Raji (cell line): ENCODE results near the gene ABLIM3.

Experiments used
- POLR2A ChIP-seq: IDR thresholded peaks from 2 replicates; pipeline ENCODE4 v1.6.1; 2011; ENCODE audit warnings: low read depth, low read length, control low read depth; ENCODE audit not compliant: insufficient read depth

ABLIM3 gene

DNA sequence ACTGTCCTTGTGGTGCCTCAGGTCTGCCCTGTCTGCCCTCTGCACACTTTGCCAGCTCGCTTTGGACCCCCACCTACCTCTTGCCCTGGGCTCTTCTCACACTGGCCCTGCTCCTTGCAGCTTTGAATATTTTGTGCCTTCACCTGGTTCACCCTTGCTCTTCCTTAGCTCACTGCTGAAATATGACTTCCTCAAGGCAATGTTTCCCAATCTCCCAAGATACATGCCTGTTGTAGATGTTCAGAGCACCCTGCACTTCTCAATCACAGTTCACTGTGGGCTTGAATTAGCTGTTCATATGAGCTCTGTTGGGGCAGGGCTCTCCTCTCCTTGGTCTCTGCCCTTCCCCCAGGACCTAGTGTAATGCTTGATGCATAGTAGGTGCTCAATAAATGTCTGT, 138.4 kb downstream of the ABLIM3 start:
- no peak for TF ChIP-seq POLR2A

DNA sequence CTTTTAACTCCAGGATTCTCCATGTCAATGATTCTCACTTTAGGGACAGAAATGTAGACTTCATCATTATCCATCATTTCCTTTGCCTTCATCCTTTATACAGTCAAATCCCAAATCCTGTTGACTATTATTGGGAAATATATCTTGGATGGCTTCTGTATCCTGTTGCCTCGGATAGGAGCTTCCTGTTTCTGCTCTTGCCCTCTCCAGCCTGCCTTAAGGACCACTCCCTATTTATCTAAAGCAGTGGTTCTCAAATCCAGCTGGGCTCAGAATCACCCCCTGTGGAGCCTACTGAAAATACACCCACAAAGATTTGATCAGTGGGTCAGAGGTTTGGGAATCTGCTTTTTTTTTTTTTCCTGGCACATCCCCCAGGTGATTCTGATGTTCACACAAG, 138.8 kb downstream of the ABLIM3 start:
- no peak for TF ChIP-seq POLR2A

DNA sequence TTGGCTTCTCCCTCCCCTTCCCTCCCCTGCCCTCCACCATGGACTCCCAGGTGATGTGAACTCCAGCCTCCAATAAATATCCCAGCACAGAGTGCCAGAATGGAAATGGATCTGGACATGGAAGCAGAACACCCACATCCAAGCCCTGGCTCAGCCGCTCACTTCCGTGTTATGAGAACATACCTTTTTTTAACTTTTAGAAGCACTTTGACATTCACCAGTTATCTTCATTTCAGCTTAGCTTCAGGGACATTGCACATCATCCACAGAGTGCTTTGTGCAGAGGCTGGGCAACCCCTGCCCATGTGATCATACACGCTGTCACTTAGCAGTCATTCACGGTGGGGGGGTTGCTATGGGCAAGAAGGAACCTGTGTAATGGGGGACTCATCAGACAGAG, 139.5 kb downstream of the ABLIM3 start:
- TF ChIP-seq POLR2A = no peak

DNA sequence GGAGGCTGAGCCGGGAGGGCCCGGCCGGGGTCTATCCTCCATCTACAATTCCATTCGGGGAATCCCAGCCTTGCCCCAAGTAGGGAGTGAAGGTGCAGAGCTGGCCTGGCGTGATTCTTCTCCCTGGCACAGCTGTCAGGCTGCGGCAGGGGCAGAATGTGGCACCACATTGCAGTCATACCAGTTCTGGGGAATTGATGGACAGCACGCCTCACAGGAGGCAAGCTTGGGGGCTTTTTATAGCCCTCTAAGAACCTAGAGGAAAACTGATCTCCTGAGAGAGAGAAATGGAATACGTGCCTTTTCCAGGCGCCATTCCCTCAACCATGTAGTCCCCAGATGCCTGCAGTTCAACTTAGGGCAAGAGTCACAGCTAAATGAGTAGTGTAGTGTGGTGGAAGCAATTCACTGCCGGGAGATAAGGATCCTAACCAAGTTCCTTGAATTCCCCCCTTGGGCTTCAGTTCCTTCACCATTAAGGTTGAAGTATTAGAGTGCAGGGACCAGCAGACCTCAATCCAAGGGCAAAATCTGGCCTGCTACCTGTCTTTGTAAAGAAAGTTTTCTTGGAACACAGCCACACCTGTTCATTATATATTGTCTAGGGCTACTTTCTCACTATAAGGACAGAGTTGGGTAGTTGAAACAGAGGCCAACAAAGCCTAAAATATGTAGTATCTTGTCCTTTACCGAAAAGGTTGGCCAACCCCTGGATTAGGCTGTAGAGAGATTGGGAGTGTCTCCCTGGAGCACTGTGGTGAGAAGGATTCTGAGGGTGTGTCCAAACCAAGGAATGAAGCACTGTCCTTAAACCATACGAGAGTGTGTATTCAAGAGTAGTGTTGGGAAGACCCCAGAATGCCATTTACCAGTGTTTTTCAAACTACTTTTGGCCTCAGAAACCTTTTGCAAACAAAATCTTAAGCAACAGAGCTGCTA, 141.0 kb downstream of the ABLIM3 start:
- no peak for TF ChIP-seq POLR2A

DNA sequence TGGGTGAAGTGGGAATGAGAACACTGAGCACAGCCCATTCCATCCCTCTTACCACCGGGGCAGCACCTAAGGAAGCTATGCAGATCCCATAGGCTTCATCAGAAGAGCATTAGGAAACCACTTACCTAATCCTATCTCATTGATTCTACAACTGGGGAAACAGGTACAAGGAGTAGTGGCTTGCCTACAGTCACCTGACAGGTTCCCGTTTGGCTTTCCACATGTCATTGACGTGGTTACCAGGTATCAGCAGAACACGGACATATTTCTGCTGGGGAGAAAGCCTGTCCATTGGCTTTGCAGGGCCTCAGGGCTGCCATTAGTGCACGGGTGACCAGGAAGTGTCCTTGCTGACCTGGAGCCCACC, 141.7 kb downstream of the ABLIM3 start:
- no peak for TF ChIP-seq POLR2A

DNA sequence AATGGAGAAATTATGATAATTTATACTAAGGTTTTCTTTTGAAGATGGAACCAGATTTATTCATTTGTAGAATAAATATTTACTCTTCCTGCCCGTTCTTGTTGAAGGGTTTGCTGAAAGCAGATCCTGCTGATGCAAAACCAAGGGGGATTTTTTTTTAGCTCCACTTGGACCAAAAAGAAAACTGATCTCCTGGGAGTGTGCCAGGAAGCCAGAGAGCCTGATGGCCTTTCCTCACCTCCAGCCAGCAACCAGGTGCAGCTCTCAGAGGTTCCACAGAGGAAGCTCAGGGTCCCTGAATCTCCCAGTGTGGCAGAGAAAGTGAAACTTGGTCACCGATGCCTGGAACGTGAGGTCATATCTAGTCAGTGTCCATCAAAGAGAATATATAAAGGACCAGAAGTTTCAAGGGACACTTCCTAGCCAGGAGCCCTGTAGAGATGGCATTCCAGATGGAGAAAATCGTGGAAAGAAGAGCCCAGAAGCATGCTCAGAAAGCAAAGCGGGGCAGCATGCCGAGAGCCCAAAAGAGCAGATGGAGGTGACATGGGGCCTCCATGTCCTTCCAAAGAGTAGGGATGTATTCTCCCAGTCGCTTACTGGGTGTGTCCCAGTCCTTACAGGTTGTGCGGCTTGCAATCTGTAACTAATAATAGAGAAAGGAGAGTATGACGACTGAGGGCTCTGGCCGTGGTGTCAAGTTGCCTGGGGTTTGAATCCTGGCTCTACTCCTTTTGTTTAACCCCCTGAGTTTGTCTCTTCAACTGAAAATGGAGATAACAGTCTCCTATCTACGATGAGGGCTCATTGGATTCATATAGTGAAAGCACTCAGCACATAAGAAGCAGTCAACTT, 142.6 kb downstream of the ABLIM3 start:
- no peak for TF ChIP-seq POLR2A

DNA sequence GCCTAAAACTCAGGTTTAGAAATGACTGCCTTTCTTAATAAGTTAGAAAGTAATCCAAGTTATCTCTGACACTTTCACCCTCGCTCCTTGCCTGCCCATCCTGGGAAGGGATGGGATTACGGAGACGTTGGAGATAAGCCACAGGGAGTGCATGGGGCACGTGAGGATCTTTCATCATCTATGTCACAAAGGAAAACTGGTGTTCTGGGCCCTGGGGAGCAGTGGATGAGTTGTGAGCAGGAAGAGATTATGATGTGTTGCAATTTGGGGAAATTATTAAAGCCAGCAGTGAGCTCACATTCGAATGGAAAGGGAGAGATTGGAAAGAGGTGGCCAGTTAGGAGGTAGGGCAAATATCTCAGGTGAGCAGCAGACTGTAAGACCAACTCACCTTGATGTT, 143.2 kb downstream of the ABLIM3 start:
- TF ChIP-seq POLR2A = no peak

DNA sequence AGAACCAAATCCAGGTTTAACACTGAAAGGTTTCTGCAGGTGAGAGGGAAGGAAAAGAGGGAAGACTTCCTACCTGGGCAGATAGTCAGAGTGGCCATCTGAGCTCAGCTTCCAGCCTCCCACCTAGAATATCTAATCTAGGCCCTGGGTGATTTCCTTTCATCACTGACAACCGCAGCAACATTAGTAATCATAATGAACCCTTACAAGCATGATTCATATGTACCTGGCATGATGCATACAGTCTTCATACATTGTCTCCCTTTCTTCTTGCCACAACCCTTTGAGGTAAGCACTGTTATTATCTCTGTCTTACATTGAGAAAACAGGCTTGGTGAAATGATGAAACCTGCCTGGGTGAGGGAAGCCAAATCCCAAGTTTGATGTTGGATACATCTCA, 143.9 kb downstream of the ABLIM3 start:
- TF ChIP-seq POLR2A = no peak

DNA sequence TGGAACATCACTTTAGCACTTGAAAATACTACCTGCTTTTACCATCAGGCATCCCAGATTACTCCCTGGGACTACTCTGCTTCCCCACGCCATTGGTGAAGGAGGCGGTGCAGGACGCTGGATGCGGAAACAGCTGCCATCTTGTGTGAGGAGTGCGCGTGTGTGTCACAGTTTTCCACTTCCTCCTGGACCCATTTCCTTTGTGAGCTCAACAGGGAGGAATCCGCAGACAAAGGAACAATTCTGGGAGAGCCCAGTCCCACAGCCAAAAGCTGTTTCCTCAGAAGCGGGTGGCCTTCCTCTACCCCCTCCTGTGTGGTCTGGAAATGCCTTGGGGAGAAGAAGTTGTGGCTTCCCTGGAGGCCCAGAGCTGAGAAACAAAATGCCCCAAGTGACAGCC, 147.1 kb downstream of the ABLIM3 start:
- no peak for TF ChIP-seq POLR2A

DNA sequence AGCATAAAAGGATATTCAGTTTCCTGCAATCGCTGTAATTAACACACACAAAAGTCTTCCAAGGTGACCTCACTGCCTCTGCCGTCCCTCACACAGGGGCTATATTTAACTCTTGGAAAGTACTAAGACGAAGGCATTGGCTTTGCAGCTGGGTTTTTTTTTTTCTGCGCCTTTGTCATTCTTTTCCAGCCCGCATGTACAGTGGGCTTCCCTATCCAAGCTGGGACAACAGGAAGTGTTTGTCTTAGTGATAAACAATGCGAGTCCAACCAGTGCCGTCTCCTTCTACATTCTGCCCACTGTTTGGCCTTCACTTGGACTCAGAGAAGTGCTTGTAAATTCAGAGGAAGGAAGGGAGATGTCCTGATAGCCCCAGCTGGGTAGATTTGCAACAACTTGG, 148.0 kb downstream of the ABLIM3 start:
- TF ChIP-seq POLR2A = no peak

DNA sequence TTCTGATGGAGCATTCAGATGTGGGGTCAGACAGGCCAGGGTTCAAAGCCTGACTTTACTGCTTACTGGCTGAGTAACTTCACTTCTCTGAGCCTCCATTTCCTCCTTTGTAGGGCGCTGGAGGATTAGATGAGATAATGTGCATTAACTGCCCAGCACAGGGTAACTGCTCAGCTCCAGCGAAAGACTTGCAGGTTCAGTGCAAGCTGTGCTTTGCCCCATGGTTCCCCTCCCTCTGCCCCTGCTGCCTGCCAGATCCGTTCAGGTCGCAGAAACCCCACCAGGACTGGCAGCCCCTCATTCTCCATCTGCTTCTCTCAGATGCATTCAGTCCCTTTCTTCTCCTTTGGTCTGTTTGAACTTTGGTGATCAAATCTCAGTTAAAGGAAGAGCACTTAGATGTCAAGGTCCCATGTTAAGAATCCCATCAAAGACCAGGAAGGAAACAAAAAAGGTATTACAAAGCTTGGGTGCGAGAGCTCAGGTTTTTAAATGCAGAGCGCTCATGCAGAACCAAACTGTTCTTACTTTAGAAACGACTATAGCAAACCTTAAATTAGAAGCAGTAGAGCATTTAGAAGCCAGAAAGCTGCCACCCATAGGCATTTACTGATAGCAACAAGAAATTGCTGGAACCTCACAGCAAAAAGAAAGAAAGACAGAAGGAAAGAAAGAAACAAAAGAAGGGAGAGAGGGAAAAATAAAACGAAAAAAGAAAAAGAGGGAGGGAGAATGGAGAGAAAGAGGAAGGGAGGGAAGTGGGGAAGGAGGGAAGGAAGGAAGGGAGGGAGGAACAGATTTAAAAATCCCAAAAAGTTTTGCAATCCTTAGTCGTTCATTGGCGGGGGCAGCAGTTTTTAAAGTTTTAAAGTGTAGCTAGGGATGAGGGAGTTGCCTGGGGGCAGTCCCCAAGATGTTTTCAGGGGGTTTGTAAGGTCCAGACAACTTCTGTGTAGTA, 153.9 kb downstream of the ABLIM3 start:
- TF ChIP-seq POLR2A = no peak

DNA sequence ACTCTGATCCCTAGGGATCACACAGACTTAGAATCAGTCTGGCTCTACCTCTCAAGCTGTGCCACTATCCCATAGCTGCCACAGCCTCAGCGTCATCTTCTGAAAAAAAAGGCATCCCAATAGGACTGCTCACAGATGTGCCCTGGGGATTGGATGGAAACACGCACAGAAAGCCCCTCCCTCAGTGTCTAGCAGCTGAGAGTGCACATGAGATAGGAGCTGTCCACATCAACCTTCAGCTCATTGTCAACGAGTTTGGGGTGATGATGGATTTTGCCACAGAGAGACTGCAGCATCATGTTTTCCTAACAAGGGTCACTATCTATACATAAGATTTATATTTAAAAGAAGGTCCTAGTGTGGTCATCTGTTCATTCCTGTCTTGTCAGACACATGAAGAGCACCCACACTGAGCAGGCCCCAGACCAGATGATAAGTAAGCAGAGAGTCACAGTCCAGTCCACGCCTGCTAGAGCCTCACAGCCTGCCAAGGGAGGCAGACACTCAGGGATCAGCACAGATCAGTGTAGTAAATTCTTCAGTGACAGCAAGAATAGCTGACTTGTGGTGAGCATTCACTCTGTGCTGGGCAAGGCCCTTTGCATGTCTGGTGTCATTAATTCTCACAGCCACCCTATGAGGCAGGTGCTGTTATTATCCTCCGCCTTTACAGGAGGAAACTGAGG, 156.2 kb downstream of the ABLIM3 start:
- no peak for TF ChIP-seq POLR2A

DNA sequence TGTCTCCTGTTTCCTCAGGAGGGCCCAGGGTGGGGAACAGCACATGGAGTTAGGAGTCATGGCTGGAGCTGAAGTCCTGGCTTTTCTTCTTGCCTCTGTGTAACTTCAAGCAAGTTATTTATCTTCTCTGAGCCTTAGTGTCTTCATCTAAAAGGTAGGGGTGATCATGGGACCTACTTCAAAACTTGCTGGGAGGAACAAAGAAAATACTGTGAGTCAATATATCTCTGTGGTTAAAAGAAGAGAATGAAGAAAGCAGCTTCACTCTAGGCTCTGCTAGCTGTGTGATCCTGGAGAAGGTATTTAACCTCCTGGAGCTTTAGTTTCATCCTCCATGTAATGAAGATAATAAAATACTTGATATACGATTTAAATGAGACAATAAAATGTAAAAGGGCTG, 156.9 kb downstream of the ABLIM3 start:
- TF ChIP-seq POLR2A = no peak

DNA sequence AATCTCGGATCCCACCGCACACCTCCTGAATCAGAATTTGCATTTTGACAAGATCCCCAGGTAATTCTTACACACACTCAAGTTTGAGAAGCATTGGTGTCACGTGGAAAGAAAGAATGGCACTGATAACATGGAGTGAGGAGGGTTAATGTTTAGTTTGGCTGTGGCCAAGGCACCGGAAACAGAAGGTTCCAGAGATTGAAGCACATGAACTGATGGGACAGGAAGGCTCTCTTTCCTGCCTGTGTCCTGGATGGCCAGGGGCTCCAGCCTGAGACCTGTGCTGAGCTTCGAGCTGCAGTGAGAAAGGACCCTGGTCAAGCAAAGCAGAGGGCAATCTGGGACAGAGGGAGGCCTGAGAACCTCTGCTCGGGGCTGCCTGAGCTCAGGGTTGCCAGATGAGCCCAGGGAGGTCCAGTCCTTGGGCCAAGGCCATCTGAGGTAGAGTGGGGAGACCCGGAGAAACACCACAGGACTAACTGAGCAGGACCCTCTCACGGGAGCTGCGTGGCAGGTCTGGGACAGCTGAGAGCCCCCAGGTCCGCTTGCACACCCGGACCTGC, 157.6 kb downstream of the ABLIM3 start:
- TF ChIP-seq POLR2A = no peak
